ENCODE results near the gene RAPGEF1. TPM values are rescaled to one million over a fixed set of nuclear protein-coding genes. Genes with fewer than 3 reads are reported as not detected.

Gene RAPGEF1
- total and polyA plus RNA-seq, 2 experiments from 2014 or later: 9.9 to 82.8 TPM

DNA sequence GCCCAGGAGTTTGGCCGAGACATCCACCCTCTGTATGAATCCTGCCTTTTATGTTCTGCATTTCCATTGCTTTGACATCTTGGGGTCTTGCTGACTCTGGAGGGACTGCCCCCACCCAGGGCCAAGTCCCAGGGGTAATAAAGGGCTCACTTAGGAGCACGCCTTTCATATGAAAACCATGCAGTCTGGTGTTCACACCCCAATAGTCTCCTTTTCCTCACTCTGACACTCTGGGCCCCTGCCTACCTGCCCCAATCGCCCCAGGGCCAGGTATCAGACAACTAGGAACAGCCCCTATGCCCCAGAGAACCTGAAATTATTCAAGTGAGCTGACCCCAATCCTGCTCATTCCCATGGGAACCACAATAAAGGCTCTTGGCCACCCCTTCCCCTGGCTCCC, 33.1 kb upstream of the RAPGEF1 start (continued):
- TF ChIP-seq, protein P1, sequence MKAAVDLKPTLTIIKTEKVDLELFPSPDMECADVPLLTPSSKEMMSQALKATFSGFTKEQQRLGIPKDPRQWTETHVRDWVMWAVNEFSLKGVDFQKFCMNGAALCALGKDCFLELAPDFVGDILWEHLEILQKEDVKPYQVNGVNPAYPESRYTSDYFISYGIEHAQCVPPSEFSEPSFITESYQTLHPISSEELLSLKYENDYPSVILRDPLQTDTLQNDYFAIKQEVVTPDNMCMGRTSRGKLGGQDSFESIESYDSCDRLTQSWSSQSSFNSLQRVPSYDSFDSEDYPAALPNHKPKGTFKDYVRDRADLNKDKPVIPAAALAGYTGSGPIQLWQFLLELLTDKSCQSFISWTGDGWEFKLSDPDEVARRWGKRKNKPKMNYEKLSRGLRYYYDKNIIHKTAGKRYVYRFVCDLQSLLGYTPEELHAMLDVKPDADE (IDR thresholded peaks at IDR 0.05): no peak
- TF ChIP-seq EZH2phosphoT487 (IDR thresholded peaks at IDR 0.05; ENCODE audit: unreplicated experiment) (no peak), CREB1 (CRISPR knock-in tag; IDR thresholded peaks at IDR 0.05; ENCODE audit: low read depth) (no peak), JUNB (IDR thresholded peaks at IDR 0.05; ENCODE audit: unreplicated experiment) (no peak), STAT1 (IDR thresholded peaks at IDR 0.05; ENCODE audit: unreplicated experiment) (no peak)
- TF ChIP-seq, protein P2, sequence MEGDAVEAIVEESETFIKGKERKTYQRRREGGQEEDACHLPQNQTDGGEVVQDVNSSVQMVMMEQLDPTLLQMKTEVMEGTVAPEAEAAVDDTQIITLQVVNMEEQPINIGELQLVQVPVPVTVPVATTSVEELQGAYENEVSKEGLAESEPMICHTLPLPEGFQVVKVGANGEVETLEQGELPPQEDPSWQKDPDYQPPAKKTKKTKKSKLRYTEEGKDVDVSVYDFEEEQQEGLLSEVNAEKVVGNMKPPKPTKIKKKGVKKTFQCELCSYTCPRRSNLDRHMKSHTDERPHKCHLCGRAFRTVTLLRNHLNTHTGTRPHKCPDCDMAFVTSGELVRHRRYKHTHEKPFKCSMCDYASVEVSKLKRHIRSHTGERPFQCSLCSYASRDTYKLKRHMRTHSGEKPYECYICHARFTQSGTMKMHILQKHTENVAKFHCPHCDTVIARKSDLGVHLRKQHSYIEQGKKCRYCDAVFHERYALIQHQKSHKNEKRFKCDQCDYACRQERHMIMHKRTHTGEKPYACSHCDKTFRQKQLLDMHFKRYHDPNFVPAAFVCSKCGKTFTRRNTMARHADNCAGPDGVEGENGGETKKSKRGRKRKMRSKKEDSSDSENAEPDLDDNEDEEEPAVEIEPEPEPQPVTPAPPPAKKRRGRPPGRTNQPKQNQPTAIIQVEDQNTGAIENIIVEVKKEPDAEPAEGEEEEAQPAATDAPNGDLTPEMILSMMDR (conservative IDR thresholded peaks at IDR 0.05; ENCODE audit: low read depth in 2 of 2): no peak

DNA sequence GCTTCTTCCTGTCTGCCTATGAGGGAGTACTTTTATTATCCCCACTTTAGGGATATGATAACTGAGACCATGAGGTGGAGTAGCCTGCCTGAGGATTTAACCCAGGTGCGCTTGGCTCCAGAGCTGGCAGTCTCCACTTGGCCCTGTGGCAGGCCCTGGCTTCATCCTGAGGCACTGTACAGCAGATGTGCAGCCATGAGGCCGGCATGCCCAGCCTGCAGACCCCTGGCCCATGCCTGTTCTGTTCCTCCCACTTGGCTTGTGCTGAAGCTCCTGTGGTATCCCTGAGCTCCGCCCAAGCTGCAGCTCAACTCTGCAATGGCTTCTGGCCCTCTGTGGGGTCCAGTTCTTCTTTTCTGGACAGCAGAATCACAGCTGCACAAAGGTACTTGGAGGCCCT, 31.8 kb upstream of the RAPGEF1 start:
- Histone ChIP-seq H3F3A (replicated peaks; ENCODE audit: low read depth) (no peaks in the 10 kb centered on the region), H3K4me2 (no peak overlapping the region), H2AFZ (no peak overlapping the region), H3K27ac (ENCODE audit: low read depth) (no peak overlapping the region), H3K9me2 (ENCODE audit: insufficient read depth) (no peaks in the 10 kb centered on the region), H3K4me1 (ENCODE audit: insufficient read depth) (no peaks in the 10 kb centered on the region), H3K36me3 (ENCODE audit: insufficient read depth) (no peaks in the 10 kb centered on the region), H3K4me3 (no peak overlapping the region), H4K20me1 (replicated peaks; ENCODE audit: insufficient read depth) (no peaks in the 10 kb centered on the region), H3K79me2 (replicated peaks; ENCODE audit: insufficient read depth) (no peaks in the 10 kb centered on the region), H3K27me3 (ENCODE audit: insufficient read depth) (no peaks in the 10 kb centered on the region)
- Mint-ChIP-seq H3K36me3 (ENCODE audit: low read depth) (no peaks in the 10 kb centered on the region), H3K9me3 (no peaks in the 10 kb centered on the region), H3K27me3 (ENCODE audit: insufficient read depth, low read depth, poor library complexity) (peaks cover 3% of the 10 kb centered on the region), H3K4me3 (no peak overlapping the region), H3K4me1 (no peaks in the 10 kb centered on the region), H3K27ac (no peak overlapping the region)
- DNase-seq (ENCODE audit: low spot score): no peak
- no peak for ATAC-seq
- TF ChIP-seq ZNF331 (CRISPR knock-in tag; IDR thresholded peaks at IDR 0.05; ENCODE audit: low read depth) (no peak), NANOG (IDR thresholded peaks at IDR 0.05; ENCODE audit: borderline replicate concordance) (no peak), JUNB (IDR thresholded peaks at IDR 0.05; ENCODE audit: unreplicated experiment) (no peak), EZH2phosphoT487 (IDR thresholded peaks at IDR 0.05; ENCODE audit: unreplicated experiment) (no peak), EZH2 (IDR thresholded peaks at IDR 0.05; ENCODE audit: low read depth, unreplicated experiment) (no peak), STAT1 (IDR thresholded peaks at IDR 0.05; ENCODE audit: unreplicated experiment) (no peak)
- TF ChIP-seq, protein P3, sequence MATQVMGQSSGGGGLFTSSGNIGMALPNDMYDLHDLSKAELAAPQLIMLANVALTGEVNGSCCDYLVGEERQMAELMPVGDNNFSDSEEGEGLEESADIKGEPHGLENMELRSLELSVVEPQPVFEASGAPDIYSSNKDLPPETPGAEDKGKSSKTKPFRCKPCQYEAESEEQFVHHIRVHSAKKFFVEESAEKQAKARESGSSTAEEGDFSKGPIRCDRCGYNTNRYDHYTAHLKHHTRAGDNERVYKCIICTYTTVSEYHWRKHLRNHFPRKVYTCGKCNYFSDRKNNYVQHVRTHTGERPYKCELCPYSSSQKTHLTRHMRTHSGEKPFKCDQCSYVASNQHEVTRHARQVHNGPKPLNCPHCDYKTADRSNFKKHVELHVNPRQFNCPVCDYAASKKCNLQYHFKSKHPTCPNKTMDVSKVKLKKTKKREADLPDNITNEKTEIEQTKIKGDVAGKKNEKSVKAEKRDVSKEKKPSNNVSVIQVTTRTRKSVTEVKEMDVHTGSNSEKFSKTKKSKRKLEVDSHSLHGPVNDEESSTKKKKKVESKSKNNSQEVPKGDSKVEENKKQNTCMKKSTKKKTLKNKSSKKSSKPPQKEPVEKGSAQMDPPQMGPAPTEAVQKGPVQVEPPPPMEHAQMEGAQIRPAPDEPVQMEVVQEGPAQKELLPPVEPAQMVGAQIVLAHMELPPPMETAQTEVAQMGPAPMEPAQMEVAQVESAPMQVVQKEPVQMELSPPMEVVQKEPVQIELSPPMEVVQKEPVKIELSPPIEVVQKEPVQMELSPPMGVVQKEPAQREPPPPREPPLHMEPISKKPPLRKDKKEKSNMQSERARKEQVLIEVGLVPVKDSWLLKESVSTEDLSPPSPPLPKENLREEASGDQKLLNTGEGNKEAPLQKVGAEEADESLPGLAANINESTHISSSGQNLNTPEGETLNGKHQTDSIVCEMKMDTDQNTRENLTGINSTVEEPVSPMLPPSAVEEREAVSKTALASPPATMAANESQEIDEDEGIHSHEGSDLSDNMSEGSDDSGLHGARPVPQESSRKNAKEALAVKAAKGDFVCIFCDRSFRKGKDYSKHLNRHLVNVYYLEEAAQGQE (IDR thresholded peaks at IDR 0.05; ENCODE audit: unreplicated experiment): no peak
- TF ChIP-seq, protein P1 (IDR thresholded peaks at IDR 0.05): no peak
- TF ChIP-seq, protein P4, sequence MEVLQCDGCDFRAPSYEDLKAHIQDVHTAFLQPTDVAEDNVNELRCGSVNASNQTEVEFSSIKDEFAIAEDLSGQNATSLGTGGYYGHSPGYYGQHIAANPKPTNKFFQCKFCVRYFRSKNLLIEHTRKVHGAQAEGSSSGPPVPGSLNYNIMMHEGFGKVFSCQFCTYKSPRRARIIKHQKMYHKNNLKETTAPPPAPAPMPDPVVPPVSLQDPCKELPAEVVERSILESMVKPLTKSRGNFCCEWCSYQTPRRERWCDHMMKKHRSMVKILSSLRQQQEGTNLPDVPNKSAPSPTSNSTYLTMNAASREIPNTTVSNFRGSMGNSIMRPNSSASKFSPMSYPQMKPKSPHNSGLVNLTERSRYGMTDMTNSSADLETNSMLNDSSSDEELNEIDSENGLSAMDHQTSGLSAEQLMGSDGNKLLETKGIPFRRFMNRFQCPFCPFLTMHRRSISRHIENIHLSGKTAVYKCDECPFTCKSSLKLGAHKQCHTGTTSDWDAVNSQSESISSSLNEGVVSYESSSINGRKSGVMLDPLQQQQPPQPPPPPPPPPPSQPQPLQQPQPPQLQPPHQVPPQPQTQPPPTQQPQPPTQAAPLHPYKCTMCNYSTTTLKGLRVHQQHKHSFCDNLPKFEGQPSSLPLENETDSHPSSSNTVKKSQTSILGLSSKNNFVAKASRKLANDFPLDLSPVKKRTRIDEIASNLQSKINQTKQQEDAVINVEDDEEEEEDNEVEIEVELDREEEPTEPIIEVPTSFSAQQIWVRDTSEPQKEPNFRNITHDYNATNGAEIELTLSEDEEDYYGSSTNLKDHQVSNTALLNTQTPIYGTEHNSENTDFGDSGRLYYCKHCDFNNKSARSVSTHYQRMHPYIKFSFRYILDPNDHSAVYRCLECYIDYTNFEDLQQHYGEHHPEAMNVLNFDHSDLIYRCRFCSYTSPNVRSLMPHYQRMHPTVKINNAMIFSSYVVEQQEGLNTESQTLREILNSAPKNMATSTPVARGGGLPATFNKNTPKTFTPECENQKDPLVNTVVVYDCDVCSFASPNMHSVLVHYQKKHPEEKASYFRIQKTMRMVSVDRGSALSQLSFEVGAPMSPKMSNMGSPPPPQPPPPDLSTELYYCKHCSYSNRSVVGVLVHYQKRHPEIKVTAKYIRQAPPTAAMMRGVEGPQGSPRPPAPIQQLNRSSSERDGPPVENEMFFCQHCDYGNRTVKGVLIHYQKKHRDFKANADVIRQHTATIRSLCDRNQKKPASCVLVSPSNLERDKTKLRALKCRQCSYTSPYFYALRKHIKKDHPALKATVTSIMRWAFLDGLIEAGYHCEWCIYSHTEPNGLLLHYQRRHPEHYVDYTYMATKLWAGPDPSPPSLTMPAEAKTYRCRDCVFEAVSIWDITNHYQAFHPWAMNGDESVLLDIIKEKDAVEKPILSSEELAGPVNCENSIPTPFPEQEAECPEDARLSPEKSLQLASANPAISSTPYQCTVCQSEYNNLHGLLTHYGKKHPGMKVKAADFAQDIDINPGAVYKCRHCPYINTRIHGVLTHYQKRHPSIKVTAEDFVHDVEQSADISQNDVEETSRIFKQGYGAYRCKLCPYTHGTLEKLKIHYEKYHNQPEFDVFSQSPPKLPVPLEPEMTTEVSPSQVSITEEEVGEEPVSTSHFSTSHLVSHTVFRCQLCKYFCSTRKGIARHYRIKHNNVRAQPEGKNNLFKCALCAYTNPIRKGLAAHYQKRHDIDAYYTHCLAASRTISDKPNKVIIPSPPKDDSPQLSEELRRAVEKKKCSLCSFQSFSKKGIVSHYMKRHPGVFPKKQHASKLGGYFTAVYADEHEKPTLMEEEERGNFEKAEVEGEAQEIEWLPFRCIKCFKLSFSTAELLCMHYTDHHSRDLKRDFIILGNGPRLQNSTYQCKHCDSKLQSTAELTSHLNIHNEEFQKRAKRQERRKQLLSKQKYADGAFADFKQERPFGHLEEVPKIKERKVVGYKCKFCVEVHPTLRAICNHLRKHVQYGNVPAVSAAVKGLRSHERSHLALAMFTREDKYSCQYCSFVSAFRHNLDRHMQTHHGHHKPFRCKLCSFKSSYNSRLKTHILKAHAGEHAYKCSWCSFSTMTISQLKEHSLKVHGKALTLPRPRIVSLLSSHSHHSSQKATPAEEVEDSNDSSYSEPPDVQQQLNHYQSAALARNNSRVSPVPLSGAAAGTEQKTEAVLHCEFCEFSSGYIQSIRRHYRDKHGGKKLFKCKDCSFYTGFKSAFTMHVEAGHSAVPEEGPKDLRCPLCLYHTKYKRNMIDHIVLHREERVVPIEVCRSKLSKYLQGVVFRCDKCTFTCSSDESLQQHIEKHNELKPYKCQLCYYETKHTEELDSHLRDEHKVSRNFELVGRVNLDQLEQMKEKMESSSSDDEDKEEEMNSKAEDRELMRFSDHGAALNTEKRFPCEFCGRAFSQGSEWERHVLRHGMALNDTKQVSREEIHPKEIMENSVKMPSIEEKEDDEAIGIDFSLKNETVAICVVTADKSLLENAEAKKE (CRISPR knock-in tag; IDR thresholded peaks at IDR 0.05): no peak
